Measurements from ENCODE around the gene ESYT3.
"Not testable (repeated sequence)": the region's sequence is repeated elsewhere in the genome, so short reads cannot be mapped to it uniquely, and the experiment has no call there.

ESYT3 gene

GRCh38 chr3:138507524-138507923, 73.1 kb downstream of the ESYT3 start:
- H4K20me1 ChIP-seq (ENCODE audit: insufficient read depth, low read length): no peaks in the 10 kb centered on the region
- H3K4me2 ChIP-seq (ENCODE audit: low read length): no peak overlapping the region
- H3K4me3 ChIP-seq (ENCODE audit: low read length): no peak overlapping the region
- H2AFZ ChIP-seq (ENCODE audit: low read depth, low read length): no peak overlapping the region
- no peaks in the 10 kb centered on the region for H3K9me3 ChIP-seq (ENCODE audit: insufficient read depth, low read length)
- H3K27ac ChIP-seq (ENCODE audit: low read length): no peak overlapping the region
- H3K4me1 ChIP-seq (ENCODE audit: low read length): peaks cover 7% of the 10 kb centered on the region
- no peaks in the 10 kb centered on the region for H3K36me3 ChIP-seq (replicated peaks; ENCODE audit: low read depth, low read length)
- H3K9ac ChIP-seq (ENCODE audit: low read length): no peak overlapping the region
- no peaks in the 10 kb centered on the region for H3K79me2 ChIP-seq (ENCODE audit: low read length)
- TF ChIP-seq CTCF (IDR thresholded peaks at IDR 0.05; ENCODE audit: low read depth, low read length) (no peak), EZH2phosphoT487 (IDR thresholded peaks at IDR 0.05; ENCODE audit: low read depth) (no peak)
- H3K27me3 ChIP-seq (ENCODE audit: low read depth, low read length): no peaks in the 10 kb centered on the region

- H3K36me3 ChIP-seq (replicated peaks; ENCODE audit: low read depth, low read length): no peaks in the 10 kb centered on the region
- H3K79me2 ChIP-seq (ENCODE audit: low read length): no peaks in the 10 kb centered on the region
- no peak overlapping the region for H3K4me3 ChIP-seq (ENCODE audit: low read length)
- H3K4me1 ChIP-seq (ENCODE audit: low read length): peaks cover 24% of the 10 kb centered on the region
- no peak overlapping the region for H3K27ac ChIP-seq (ENCODE audit: low read length)
- TF ChIP-seq EZH2phosphoT487 (IDR thresholded peaks at IDR 0.05; ENCODE audit: low read depth) (no peak), CTCF (IDR thresholded peaks at IDR 0.05; ENCODE audit: low read depth, low read length) (no peak)
- no peaks in the 10 kb centered on the region for H3K9me3 ChIP-seq (ENCODE audit: insufficient read depth, low read length)
- no peaks in the 10 kb centered on the region for H3K27me3 ChIP-seq (ENCODE audit: low read depth, low read length)
- no peak overlapping the region for H3K4me2 ChIP-seq (ENCODE audit: low read length)
- H3K9ac ChIP-seq (ENCODE audit: low read length): no peak overlapping the region
- H4K20me1 ChIP-seq (ENCODE audit: insufficient read depth, low read length): no peaks in the 10 kb centered on the region
- H2AFZ ChIP-seq (ENCODE audit: low read depth, low read length): no peak overlapping the region
Measured at GRCh38 chr3:138509586-138509985, 75.2 kb downstream of the ESYT3 start.

GRCh38 chr3:138511945-138512344, 77.5 kb downstream of the ESYT3 start:
- peaks cover 24% of the 10 kb centered on the region for H3K4me1 ChIP-seq (ENCODE audit: low read length)

GRCh38 chr3:138513090-138513843, 78.9 kb downstream of the ESYT3 start:
- Histone ChIP-seq H3K79me2 (ENCODE audit: low read length) (no peaks in the 10 kb centered on the region), H3K4me3 (ENCODE audit: low read length) (no peak overlapping the region), H2AFZ (ENCODE audit: low read depth, low read length) (no peak overlapping the region), H3K9ac (ENCODE audit: low read length) (no peak overlapping the region), H3K27me3 (ENCODE audit: low read depth, low read length) (no peaks in the 10 kb centered on the region), H3K4me1 (ENCODE audit: low read length) (peaks cover 24% of the 10 kb centered on the region), H3K9me3 (ENCODE audit: insufficient read depth, low read length) (no peaks in the 10 kb centered on the region), H3K36me3 (replicated peaks; ENCODE audit: low read depth, low read length) (peaks cover 3% of the 10 kb centered on the region), H3K27ac (ENCODE audit: low read length) (no peak overlapping the region), H3K4me2 (ENCODE audit: low read length) (peak overlapping the region; percentile 30), H4K20me1 (ENCODE audit: insufficient read depth, low read length) (no peaks in the 10 kb centered on the region)
- no peak for TF ChIP-seq CTCF (IDR thresholded peaks at IDR 0.05; ENCODE audit: low read depth, low read length)
- TF ChIP-seq EZH2phosphoT487 (IDR thresholded peaks at IDR 0.05; ENCODE audit: low read depth): no peak

More at GRCh38 chr3:138511945-138512344, 77.5 kb downstream of the ESYT3 start:
- Histone ChIP-seq H3K27ac (ENCODE audit: low read length) (no peak overlapping the region), H2AFZ (ENCODE audit: low read depth, low read length) (no peak overlapping the region), H3K9ac (ENCODE audit: low read length) (no peak overlapping the region), H4K20me1 (ENCODE audit: insufficient read depth, low read length) (no peaks in the 10 kb centered on the region), H3K36me3 (replicated peaks; ENCODE audit: low read depth, low read length) (peaks cover 3% of the 10 kb centered on the region), H3K4me2 (ENCODE audit: low read length) (no peak overlapping the region), H3K27me3 (ENCODE audit: low read depth, low read length) (no peaks in the 10 kb centered on the region), H3K79me2 (ENCODE audit: low read length) (no peaks in the 10 kb centered on the region), H3K9me3 (ENCODE audit: insufficient read depth, low read length) (no peaks in the 10 kb centered on the region), H3K4me3 (ENCODE audit: low read length) (no peak overlapping the region)
- TF ChIP-seq EZH2phosphoT487 (IDR thresholded peaks at IDR 0.05; ENCODE audit: low read depth) (no peak), CTCF (IDR thresholded peaks at IDR 0.05; ENCODE audit: low read depth, low read length) (no peak)

GRCh38 chr3:138521445-138521844, 87.0 kb downstream of the ESYT3 start:
- H3K9me3 ChIP-seq (ENCODE audit: insufficient read depth, low read length); H4K20me1 ChIP-seq (ENCODE audit: insufficient read depth, low read length): not testable (repeated sequence)

More at GRCh38 chr3:138521445-138521844, 87.0 kb downstream of the ESYT3 start:
- H2AFZ ChIP-seq (ENCODE audit: low read depth, low read length); H3K79me2 ChIP-seq (ENCODE audit: low read length); H3K9ac ChIP-seq (ENCODE audit: low read length); H3K4me1 ChIP-seq (ENCODE audit: low read length); H3K27ac ChIP-seq (ENCODE audit: low read length); H3K27me3 ChIP-seq (ENCODE audit: low read depth, low read length); H3K4me3 ChIP-seq (ENCODE audit: low read length); H3K4me2 ChIP-seq (ENCODE audit: low read length); H3K36me3 ChIP-seq (replicated peaks; ENCODE audit: low read depth, low read length): not testable (repeated sequence)

Measured in OCI-LY3 (cell line).